ENCODE measurements around the gene UNC5C. TPM values are rescaled to one million over a fixed set of nuclear protein-coding genes. Genes with fewer than 3 reads are reported as not detected.

Gene UNC5C
- total RNA-seq, 1 experiment from 2014 or later = 0.11 TPM

GRCh38 chr4:95546866-95547714 is 1.7 kb downstream of the UNC5C start:
- H3K4me1 ChIP-seq (ENCODE audit: insufficient read depth, low read length, poor library complexity, severe bottlenecking) = peaks cover 12% of the 10 kb centered on the region
- no peak overlapping the region for H3K27ac ChIP-seq (ENCODE audit: low read depth, low read length, poor library complexity, severe bottlenecking)
- no peaks in the 10 kb centered on the region for H3K36me3 ChIP-seq (ENCODE audit: insufficient read depth, low read length, poor library complexity, severe bottlenecking)
- no peaks in the 10 kb centered on the region for H3K9me3 ChIP-seq (ENCODE audit: low read depth, low read length, poor library complexity, severe bottlenecking)
- ChIA-PET CTCF (no interaction called here), POLR2A (ENCODE audit: low non-redundant PET) (no interaction called here)
- no TSS peak for BruUV-seq (replicated peaks)
- intact Hi-C loops (cut with micrococcal nuclease; ENCODE audit: unreplicated experiment) = no loop called here
- DNase-seq (ENCODE audit: low spot score) = no peak
- TF ChIP-seq EZH2 (IDR thresholded peaks at IDR 0.05; ENCODE audit: borderline replicate concordance, low read depth, low read length, poor library complexity, severe bottlenecking) (no peak), CTCF (conservative IDR thresholded peaks at IDR 0.05; ENCODE audit: low read depth, low read length) (no peak)
- H3K27me3 ChIP-seq (replicated peaks; ENCODE audit: insufficient read depth, low read depth, low read length, poor library complexity) = peaks cover 25% of the 10 kb centered on the region
- H3K4me3 ChIP-seq (ENCODE audit: low read depth, low read length, poor library complexity, severe bottlenecking) = peak overlapping the region; percentile 50

GRCh38 chr4:95546221-95546620 is 2.6 kb downstream of the UNC5C start:
- DNase-seq (ENCODE audit: low spot score) = no peak
- no peaks in the 10 kb centered on the region for H3K36me3 ChIP-seq (ENCODE audit: insufficient read depth, low read length, poor library complexity, severe bottlenecking)
- intact Hi-C loops (cut with micrococcal nuclease; ENCODE audit: unreplicated experiment) = no loop called here
- H3K9me3 ChIP-seq (ENCODE audit: low read depth, low read length, poor library complexity, severe bottlenecking) = no peaks in the 10 kb centered on the region
- H3K4me3 ChIP-seq (ENCODE audit: low read depth, low read length, poor library complexity, severe bottlenecking) = no peak overlapping the region
- peaks cover 25% of the 10 kb centered on the region for H3K27me3 ChIP-seq (replicated peaks; ENCODE audit: insufficient read depth, low read depth, low read length, poor library complexity)
- peaks cover 9% of the 10 kb centered on the region for H3K4me1 ChIP-seq (ENCODE audit: insufficient read depth, low read length, poor library complexity, severe bottlenecking)
- ChIA-PET POLR2A (ENCODE audit: low non-redundant PET) (no interaction called here), CTCF (no interaction called here)
- no TSS peak for BruUV-seq (replicated peaks)
- H3K27ac ChIP-seq (ENCODE audit: low read depth, low read length, poor library complexity, severe bottlenecking) = no peak overlapping the region
- no peak for TF ChIP-seq CTCF (conservative IDR thresholded peaks at IDR 0.05; ENCODE audit: low read depth, low read length)
- TF ChIP-seq EZH2 (IDR thresholded peaks at IDR 0.05; ENCODE audit: borderline replicate concordance, low read depth, low read length, poor library complexity, severe bottlenecking) = no peak

GRCh38 chr4:95545546-95545945 is 3.2 kb downstream of the UNC5C start:
- DNase-seq (ENCODE audit: low spot score) = no peak
- CTCF ChIA-PET = no interaction called here
- no TSS peak for BruUV-seq (replicated peaks)
- Histone ChIP-seq H3K36me3 (ENCODE audit: insufficient read depth, low read length, poor library complexity, severe bottlenecking) (no peaks in the 10 kb centered on the region), H3K27ac (ENCODE audit: low read depth, low read length, poor library complexity, severe bottlenecking) (no peak overlapping the region), H3K9me3 (ENCODE audit: low read depth, low read length, poor library complexity, severe bottlenecking) (no peaks in the 10 kb centered on the region), H3K27me3 (replicated peaks; ENCODE audit: insufficient read depth, low read depth, low read length, poor library complexity) (peaks cover 25% of the 10 kb centered on the region), H3K4me1 (ENCODE audit: insufficient read depth, low read length, poor library complexity, severe bottlenecking) (peaks cover 3% of the 10 kb centered on the region), H3K4me3 (ENCODE audit: low read depth, low read length, poor library complexity, severe bottlenecking) (no peak overlapping the region)
- POLR2A ChIA-PET (ENCODE audit: low non-redundant PET) = no interaction called here
- TF ChIP-seq CTCF (conservative IDR thresholded peaks at IDR 0.05; ENCODE audit: low read depth, low read length) (no peak), EZH2 (IDR thresholded peaks at IDR 0.05; ENCODE audit: borderline replicate concordance, low read depth, low read length, poor library complexity, severe bottlenecking) (no peak)
- intact Hi-C loops (cut with micrococcal nuclease; ENCODE audit: unreplicated experiment) = no loop called here
